ENCODE data around the gene ZNF316. TPM values are rescaled to one million over a fixed set of nuclear protein-coding genes. Genes with fewer than 3 reads are reported as not detected.

ZNF316 gene
- total and polyA plus RNA-seq, 10 donors, result 9.5 to 60.5 (median 44.2) TPM

DNA sequence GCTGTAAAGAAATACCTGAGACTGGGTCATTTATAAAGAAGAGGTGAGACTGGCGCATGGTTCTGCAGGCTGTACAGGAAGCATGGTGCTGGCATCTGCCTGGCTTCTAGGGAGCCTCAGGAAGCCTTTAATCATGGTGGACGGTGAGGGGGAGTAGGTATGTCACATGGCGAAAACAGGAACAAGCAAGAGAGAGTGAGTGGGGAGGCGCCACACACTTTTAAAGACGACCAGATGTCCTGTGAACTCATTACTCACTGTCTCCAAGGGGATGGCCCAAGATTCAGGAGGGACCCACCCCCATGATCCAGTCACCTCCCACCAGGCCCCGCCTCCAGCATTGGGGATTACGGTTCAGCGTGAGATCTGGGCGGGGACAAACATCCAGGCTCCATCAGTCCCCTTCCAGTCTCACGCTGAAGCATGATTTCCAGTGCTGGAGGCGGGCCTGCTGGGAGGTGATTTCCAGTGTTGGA, 3.2 kb downstream of the ZNF316 start:
- Histone ChIP-seq H3K27ac (peak overlapping the region in 2 of 8 donors; percentile 5 to 11), H3K4me3 (no peak overlapping the region), H3K36me3 (peaks cover 2 to 66% (median 45%) of the 10 kb centered on the region in 6 donors), H3K27me3 (replicated peaks in 1 of 7) (no peaks in the 10 kb centered on the region), H3K9me3 (peaks cover 0 to 2% (median 0%) of the 10 kb centered on the region in 8 donors), H3K4me1 (peaks cover 9 to 58% (median 33%) of the 10 kb centered on the region in 6 donors)
- no peak for DNase-seq
- intact Hi-C loops (cut with DNase I; ENCODE audit: low total_unique reads), result no loop called here
- TF ChIP-seq POLR2A (IDR thresholded peaks at IDR 0.05) (no peak), POLR2AphosphoS5 (IDR thresholded peaks at IDR 0.05) (no peak)
- TF ChIP-seq, protein P1, sequence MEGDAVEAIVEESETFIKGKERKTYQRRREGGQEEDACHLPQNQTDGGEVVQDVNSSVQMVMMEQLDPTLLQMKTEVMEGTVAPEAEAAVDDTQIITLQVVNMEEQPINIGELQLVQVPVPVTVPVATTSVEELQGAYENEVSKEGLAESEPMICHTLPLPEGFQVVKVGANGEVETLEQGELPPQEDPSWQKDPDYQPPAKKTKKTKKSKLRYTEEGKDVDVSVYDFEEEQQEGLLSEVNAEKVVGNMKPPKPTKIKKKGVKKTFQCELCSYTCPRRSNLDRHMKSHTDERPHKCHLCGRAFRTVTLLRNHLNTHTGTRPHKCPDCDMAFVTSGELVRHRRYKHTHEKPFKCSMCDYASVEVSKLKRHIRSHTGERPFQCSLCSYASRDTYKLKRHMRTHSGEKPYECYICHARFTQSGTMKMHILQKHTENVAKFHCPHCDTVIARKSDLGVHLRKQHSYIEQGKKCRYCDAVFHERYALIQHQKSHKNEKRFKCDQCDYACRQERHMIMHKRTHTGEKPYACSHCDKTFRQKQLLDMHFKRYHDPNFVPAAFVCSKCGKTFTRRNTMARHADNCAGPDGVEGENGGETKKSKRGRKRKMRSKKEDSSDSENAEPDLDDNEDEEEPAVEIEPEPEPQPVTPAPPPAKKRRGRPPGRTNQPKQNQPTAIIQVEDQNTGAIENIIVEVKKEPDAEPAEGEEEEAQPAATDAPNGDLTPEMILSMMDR (IDR thresholded peaks at IDR 0.05 in 8 of 11, conservative IDR thresholded peaks at IDR 0.05 in 3 of 11), result no peak
- 73 to 83% (median 78%) methylated on average over 11 of the region's 11 CpGs for WGBS, 5 donors

DNA sequence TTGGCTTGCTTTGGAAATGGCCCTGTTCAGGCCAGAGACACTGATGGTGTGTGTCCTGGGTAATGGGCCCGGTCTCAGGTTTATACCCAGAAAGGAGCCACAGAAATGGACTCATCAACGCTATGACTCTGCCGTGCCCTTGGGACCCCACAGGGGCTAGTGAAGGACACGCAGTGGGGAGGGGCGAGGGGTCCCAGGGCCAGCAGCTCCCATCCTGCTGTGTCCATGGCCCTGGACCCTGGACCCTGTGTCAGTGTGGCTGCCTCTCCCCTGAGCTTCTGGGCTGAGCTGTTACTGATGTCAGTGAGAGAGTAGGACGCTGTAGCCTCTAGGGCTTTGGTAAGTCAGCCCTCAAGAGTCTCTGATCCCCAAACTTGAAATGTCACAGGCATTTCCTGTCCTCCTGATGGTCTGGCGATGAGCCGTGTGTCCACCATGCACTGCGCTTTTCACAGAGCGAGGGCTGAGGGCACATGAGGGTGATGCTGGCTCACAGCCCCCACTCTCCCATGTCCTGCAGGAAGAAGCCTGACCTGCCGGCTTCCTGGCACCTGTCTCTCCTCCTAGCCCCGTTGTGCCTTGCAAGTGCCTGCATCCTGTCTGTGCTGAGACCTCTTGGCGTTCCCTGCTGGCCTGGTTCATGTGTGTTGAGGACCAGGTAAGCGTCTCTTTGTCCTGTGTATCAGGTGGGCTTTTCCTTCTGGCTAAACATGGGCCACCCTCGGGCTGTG, 4.4 kb downstream of the ZNF316 start:
- Histone ChIP-seq H3K9me3 (no peaks in the 10 kb centered on the region), H3K4me3 (no peak overlapping the region), H3K27me3 (replicated peaks in 1 of 7) (no peaks in the 10 kb centered on the region), H3K27ac (peak overlapping the region in 1 of 8 donors; percentile 21), H3K4me1 (peaks cover 9 to 46% (median 24%) of the 10 kb centered on the region in 6 donors), H3K36me3 (peaks cover 2 to 78% (median 56%) of the 10 kb centered on the region in 6 donors)
- TF ChIP-seq POLR2AphosphoS5 (IDR thresholded peaks at IDR 0.05) (no peak), POLR2A (IDR thresholded peaks at IDR 0.05) (no peak)
- TF ChIP-seq, protein P1 (IDR thresholded peaks at IDR 0.05 in 8 of 11, conservative IDR thresholded peaks at IDR 0.05 in 3 of 11), result no peak
- 72 to 85% (median 82%) methylated on average over 11 to 15 of the region's 15 CpGs for WGBS, 5 donors
- intact Hi-C loops (cut with DNase I; ENCODE audit: low total_unique reads), result no loop called here
- DNase-seq, result no peak

DNA sequence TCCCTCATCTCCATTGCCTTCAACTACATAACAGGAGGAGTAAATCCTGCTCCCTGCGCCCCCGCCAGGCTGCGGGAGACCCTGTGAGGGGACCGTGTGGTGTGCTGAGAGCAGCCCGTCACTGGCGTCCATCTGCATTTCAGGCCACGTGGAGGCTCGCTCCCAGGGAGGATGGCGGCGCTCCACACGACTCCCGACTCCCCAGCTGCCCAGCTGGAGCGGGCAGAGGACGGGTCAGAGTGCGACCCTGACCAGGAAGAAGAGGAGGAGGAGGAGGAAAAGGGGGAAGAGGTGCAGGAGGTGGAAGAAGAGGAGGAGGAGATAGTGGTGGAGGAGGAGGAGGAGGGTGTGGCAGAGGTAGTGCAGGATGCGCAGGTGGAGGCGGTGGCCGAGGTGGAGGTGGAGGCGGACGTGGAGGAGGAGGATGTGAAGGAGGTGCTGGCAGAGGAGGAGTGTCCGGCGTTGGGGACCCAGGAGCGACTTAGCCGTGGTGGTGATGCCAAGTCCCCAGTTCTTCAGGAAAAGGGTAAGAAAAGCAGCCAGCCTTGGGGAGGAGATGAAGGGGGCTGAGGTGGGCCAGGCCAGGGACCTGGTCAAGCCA, 5.2 kb downstream of the ZNF316 start:
- H3K27me3 ChIP-seq (replicated peaks in 1 of 7), result no peaks in the 10 kb centered on the region
- peaks cover 2 to 86% (median 65%) of the 10 kb centered on the region in 6 donors for H3K36me3 ChIP-seq
- 95 to 96% (median 95%) methylated on average over 24 of the region's 24 CpGs for WGBS, 5 donors
- no peak for DNase-seq
- peaks cover 9 to 42% (median 21%) of the 10 kb centered on the region in 6 donors for H3K4me1 ChIP-seq
- intact Hi-C loops (cut with DNase I; ENCODE audit: low total_unique reads), result no loop called here
- no peak overlapping the region for H3K4me3 ChIP-seq
- no peaks in the 10 kb centered on the region for H3K9me3 ChIP-seq
- no peak overlapping the region for H3K27ac ChIP-seq
- TF ChIP-seq, protein P1 (IDR thresholded peaks at IDR 0.05 in 8 of 11, conservative IDR thresholded peaks at IDR 0.05 in 3 of 11), result no peak
- TF ChIP-seq POLR2A (IDR thresholded peaks at IDR 0.05), result no peak
- no peak for TF ChIP-seq POLR2AphosphoS5 (IDR thresholded peaks at IDR 0.05)

Measured in spleen (tissue), 11 donors.